ENCODE results near the gene EP400.

The EP400 gene

GRCh38 chr12:131949431-131950181, at the start of gene EP400:
Gene EP400, plus strand, starts transcription at chr12:131949942. Its CDS starts 10,678 bp downstream, at chr12:131960620.
- H3K4me3 ChIP-seq (ENCODE audit: low read depth, low read length), result peak within 1 kb of the TSS; percentile 63
- DNase-seq (ENCODE audit: low read depth), result peak; percentile 54
- TF ChIP-seq, protein P1, sequence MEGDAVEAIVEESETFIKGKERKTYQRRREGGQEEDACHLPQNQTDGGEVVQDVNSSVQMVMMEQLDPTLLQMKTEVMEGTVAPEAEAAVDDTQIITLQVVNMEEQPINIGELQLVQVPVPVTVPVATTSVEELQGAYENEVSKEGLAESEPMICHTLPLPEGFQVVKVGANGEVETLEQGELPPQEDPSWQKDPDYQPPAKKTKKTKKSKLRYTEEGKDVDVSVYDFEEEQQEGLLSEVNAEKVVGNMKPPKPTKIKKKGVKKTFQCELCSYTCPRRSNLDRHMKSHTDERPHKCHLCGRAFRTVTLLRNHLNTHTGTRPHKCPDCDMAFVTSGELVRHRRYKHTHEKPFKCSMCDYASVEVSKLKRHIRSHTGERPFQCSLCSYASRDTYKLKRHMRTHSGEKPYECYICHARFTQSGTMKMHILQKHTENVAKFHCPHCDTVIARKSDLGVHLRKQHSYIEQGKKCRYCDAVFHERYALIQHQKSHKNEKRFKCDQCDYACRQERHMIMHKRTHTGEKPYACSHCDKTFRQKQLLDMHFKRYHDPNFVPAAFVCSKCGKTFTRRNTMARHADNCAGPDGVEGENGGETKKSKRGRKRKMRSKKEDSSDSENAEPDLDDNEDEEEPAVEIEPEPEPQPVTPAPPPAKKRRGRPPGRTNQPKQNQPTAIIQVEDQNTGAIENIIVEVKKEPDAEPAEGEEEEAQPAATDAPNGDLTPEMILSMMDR (IDR thresholded peaks at IDR 0.05; ENCODE audit: control insufficient read depth, extremely low read depth, insufficient read depth), result peak; percentile 98

DNA sequence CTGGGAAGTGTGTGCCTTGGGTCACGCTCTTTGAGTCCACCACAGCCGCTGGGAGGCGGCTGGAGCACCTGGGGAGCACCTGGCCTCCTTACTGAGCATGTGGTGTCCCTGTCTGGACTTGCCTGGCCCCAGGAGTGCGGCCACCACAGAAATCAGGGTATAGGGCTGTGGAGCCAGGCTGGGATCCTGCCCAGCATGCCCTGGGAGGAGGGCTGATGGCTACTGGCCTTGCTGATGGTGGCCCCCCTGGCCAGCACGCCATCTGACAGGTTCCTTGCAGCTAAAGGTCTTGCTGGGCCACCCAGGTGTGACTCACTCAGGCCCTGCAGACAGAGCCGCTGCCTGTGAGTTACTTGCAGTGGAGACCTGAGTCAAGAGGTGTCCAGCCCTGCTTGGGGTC, 49.3 kb upstream of the EP400 start:
- TF ChIP-seq, protein P1 (IDR thresholded peaks at IDR 0.05; ENCODE audit: control insufficient read depth, extremely low read depth, insufficient read depth), result no peak
- no peak overlapping the region for H3K4me3 ChIP-seq (ENCODE audit: low read depth, low read length)
- no peak for DNase-seq (ENCODE audit: low read depth)

GRCh38 chr12:131901431-131902331, 48.1 kb upstream of the EP400 start:
- no peak for DNase-seq (ENCODE audit: low read depth)
- TF ChIP-seq, protein P1 (IDR thresholded peaks at IDR 0.05; ENCODE audit: control insufficient read depth, extremely low read depth, insufficient read depth), result no peak
- no peak overlapping the region for H3K4me3 ChIP-seq (ENCODE audit: low read depth, low read length)

DNA sequence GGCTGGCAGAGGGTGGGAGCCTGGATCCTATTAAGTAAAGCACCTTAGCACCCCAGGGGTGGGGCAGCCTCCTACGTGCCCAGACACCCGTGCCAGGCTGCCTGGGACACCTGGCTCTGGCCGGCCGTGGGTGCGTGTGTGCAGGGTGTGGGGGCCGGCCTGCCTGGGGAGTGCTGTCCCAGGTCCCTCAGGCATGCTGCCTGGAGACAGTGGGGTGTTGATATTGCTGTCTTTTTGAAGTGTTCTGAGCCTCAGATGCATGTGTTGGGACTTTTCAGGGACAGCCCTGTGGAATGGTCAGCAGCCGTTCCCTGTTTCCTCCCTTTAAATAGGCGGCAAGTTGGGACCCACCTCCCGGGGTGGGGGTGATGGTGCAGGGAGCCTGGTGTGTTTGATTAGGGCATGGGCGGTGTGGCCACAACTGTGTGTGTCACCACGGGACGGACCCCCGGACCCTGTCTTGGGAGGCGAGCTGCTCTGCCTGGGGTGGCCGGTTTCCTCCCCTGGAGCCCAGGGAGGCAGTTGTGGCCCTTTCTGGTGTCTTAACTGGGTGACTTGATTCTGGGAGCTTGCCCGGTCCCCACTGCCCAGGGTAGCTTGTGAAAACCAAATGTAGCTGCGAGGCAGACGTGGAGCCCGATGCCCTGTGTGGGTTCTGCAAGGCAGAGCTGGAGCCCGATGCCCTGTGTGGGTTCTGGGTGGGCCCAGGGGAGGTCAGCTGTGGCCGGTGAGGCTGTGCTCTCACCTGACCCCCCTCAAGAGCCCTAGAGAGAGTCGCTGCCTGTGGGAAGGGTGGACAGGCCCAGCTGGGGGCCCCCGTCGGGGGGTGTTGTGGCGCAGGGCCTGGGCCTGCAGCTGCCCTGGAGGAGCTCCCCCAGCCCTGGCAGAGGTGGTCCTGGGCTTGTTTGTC, 47.2 kb upstream of the EP400 start:
- no peak for DNase-seq (ENCODE audit: low read depth)
- TF ChIP-seq, protein P1 (IDR thresholded peaks at IDR 0.05; ENCODE audit: control insufficient read depth, extremely low read depth, insufficient read depth), result no peak
- no peak overlapping the region for H3K4me3 ChIP-seq (ENCODE audit: low read depth, low read length)

DNA sequence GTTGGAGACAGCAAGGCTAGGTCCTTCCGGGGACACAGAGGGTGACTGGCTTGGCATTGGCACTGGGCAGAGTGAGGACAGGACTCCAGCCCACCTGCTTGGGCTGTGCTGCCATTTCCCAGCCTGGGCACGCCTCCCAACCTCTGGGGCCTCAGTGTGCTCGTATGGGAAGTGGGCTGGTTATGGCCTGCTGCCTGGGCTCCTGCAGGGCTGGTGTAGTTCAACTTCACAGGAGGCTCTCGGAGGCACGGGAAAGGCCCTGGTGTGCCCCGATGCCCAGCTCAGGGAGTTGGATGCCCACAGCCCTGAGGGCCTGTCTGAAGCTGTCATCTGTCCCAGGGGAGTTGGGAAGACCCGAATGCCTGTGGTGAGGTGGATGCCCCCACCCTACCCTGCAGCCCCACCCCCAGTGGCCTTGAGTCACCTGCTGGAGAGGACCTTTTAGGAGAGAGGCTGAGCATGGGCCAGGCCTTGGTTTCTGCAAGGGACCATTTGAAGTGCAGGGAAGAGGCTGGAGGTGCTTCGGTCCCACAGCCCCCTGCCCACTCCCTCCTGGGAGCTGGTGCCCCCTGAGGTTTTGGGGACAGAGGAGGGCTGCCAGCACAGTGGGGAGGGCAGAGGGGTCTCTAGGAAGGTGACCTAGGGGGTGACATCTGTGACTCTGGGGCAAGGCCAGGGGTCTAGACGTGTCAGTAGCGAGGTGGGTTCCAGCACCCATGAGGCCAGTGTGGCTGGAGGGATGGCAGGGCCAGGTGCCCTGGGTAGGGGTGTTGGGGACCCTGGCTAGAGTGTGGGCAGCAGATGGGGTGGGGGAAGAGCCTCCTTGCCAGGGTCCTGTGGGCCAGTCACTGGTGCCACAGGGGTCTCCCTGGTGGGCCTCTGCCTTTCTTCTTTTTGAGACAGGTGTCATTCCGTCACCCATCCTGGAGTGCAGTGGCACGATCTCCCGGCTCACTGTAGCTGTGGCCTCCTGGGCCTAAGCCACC, 46.2 kb upstream of the EP400 start:
- no peak for DNase-seq (ENCODE audit: low read depth)
- H3K4me3 ChIP-seq (ENCODE audit: low read depth, low read length), result no peak overlapping the region
- TF ChIP-seq, protein P1 (IDR thresholded peaks at IDR 0.05; ENCODE audit: control insufficient read depth, extremely low read depth, insufficient read depth), result no peak

All from LNCaP clone FGC (cell line).